HUES48 (cell line): ENCODE measurements around the gene EYS.

Experiments used
- H3K27ac ChIP-seq: one replicate; pipeline ENCODE4 v1.7.0; 2013; ENCODE audit warnings: low read depth, low read length, inconsistent platforms
- H3K27me3 ChIP-seq: 2 replicates; pipeline ENCODE4 v1.6.1; 2013; ENCODE audit warnings: mild to moderate bottlenecking, low read length; ENCODE audit not compliant: control insufficient read depth, insufficient read depth
- H3K36me3 ChIP-seq: 2 replicates; pipeline ENCODE4 v1.6.1; 2013; ENCODE audit warnings: low read length; ENCODE audit not compliant: control insufficient read depth, insufficient read depth
- H3K4me1 ChIP-seq: 2 replicates; pipeline ENCODE4 v1.6.1; 2013; ENCODE audit warnings: mild to moderate bottlenecking, low read length; ENCODE audit not compliant: control insufficient read depth, insufficient read depth
- H3K4me3 ChIP-seq: 2 replicates; pipeline ENCODE4 v1.5.1; 2013; ENCODE audit warnings: mild to moderate bottlenecking, low read depth, low read length
- H3K9ac ChIP-seq: 2 replicates; pipeline ENCODE4 v1.6.1; 2013; ENCODE audit warnings: mild to moderate bottlenecking, low read depth, low read length, moderate library complexity
- H3K9me3 ChIP-seq: 2 replicates; pipeline ENCODE4 v1.6.1; 2013; ENCODE audit warnings: low read length; ENCODE audit not compliant: control insufficient read depth, insufficient read depth

The EYS gene

GRCh38 chr6:63672582-63673129 lies 2034.4 kb downstream of the EYS start:
- no peaks in the 10 kb centered on the region for H3K27me3 ChIP-seq
- H3K9me3 ChIP-seq = no peaks in the 10 kb centered on the region
- H3K27ac ChIP-seq = no peak overlapping the region
- H3K36me3 ChIP-seq = no peaks in the 10 kb centered on the region
- peaks cover 34% of the 10 kb centered on the region for H3K4me1 ChIP-seq
- no peak overlapping the region for H3K9ac ChIP-seq
- H3K4me3 ChIP-seq = no peak overlapping the region

GRCh38 chr6:63671098-63671754 lies 2035.8 kb downstream of the EYS start:
- H3K36me3 ChIP-seq = no peaks in the 10 kb centered on the region
- no peak overlapping the region for H3K4me3 ChIP-seq
- no peaks in the 10 kb centered on the region for H3K9me3 ChIP-seq
- H3K9ac ChIP-seq = no peak overlapping the region
- no peak overlapping the region for H3K27ac ChIP-seq
- peaks cover 29% of the 10 kb centered on the region for H3K4me1 ChIP-seq
- H3K27me3 ChIP-seq = no peaks in the 10 kb centered on the region
